HepG2 (cell line): ENCODE data around the gene ZNF839. TPM values are rescaled to one million over a fixed set of nuclear protein-coding genes. Genes with fewer than 3 reads are reported as not detected.

Source experiments
- ATAC-seq: fragments of 200-7000 bp; cut with Tn5 transposase; 3 replicates; pipeline ENCODE4 v1.9.1; 2020; ENCODE audit warnings: mild to moderate bottlenecking, moderate library complexity
- BruUV-seq: library from RNA; stranded (reverse); fragments of 400-500 nt; replicated peaks from 2 replicates; lab custom pipeline; 2021; lab: Mats Ljungman, UMichigan
- CTCF ChIA-PET: fragments of 300-600 bp; formaldehyde crosslinking; extraction: SDS; loops from one replicate; lab custom pipeline; 2021; ENCODE audit warnings: low total read pairs, inconsistent platforms, low intra/inter-chr PET ratio; lab: Yijun Ruan, JAX
- POLR2A ChIA-PET: fragments of 350-600 bp; sonication (Branson Sonifier 250); formaldehyde crosslinking; loops from one replicate; lab custom pipeline; 2020; ENCODE audit warnings: antibody characterized with exemption, inconsistent platforms; lab: Yijun Ruan, JAX
- DNase-seq: peaks from one replicate; pipeline ENCODE4 v3.0.0-alpha.2; 2015; ENCODE audit warnings: low spot score
- FAIRE-seq: peaks from 3 replicates; lab custom pipeline; 2011; peaks lifted over from hg19 to GRCh38; lab: Jason Lieb, UNC
- H2AFZ ChIP-seq: one replicate; pipeline ENCODE4 v1.6.1; 2011; ENCODE audit warnings: low read length, inconsistent platforms
- H3K27ac ChIP-seq: fragments of 300-600 bp; 3 replicates; pipeline ENCODE4 v1.8.0; 2011; ENCODE audit warnings: mixed run types, mild to moderate bottlenecking, mixed read lengths, low read length, inconsistent platforms; ENCODE audit not compliant: insufficient read depth; ENCODE audit errors: extremely low read length
- H3K27me3 ChIP-seq, 2 experiments: fragments of 200-600 bp in 1 of 2; 2 replicates in 1 of 2; 3 replicates in 1 of 2; pipeline versions ENCODE4 v1.6.0 to v1.8.0; 2011; ENCODE audit warnings: low read length in 2 of 2, mild to moderate bottlenecking in 2 of 2, moderate library complexity in 2 of 2, inconsistent platforms in 1 of 2; ENCODE audit not compliant: insufficient read depth in 2 of 2, control insufficient read depth in 1 of 2
- H3K36me3 ChIP-seq, 2 experiments: fragments of 200-600 bp in 1 of 2; replicated peaks in 1 of 2; 2 replicates in 1 of 2; 3 replicates in 1 of 2; pipeline versions ENCODE4 v1.5.1 to v1.8.0; 2011; ENCODE audit warnings: low read length in 2 of 2, inconsistent platforms in 1 of 2; ENCODE audit not compliant: insufficient read depth in 2 of 2, control insufficient read depth in 1 of 2
- H3K4me1 ChIP-seq: 2 replicates; pipeline ENCODE4 v1.5.1; 2012; ENCODE audit warnings: low read length, inconsistent platforms; ENCODE audit not compliant: insufficient read depth
- H3K4me2 ChIP-seq: 2 replicates; pipeline ENCODE4 v1.6.0; 2011; ENCODE audit warnings: low read depth, low read length, inconsistent platforms
- H3K4me3 ChIP-seq, 3 experiments: fragments of 200-600 bp in 1 of 3; sonication (generic), shearing (Covaris generic) in 1 of 3; replicated peaks in 1 of 3; 2 replicates each; pipeline ENCODE4 v1.5.1; 2011 to 2016; ENCODE audit warnings: low read length in 3 of 3, inconsistent platforms in 2 of 3, low read depth in 2 of 3, mild to moderate bottlenecking in 2 of 3, control low read depth in 1 of 3, mixed read lengths in 1 of 3; ENCODE audit not compliant: insufficient read depth in 1 of 3
- H3K79me2 ChIP-seq: one replicate; pipeline ENCODE4 v1.6.1; 2011; ENCODE audit warnings: low read length, inconsistent platforms; ENCODE audit not compliant: insufficient read depth
- H3K9ac ChIP-seq: 2 replicates; pipeline ENCODE4 v1.6.0; 2011; ENCODE audit warnings: mild to moderate bottlenecking, low read depth, low read length, inconsistent platforms; ENCODE audit not compliant: insufficient read depth
- H3K9me3 ChIP-seq: 2 replicates; pipeline ENCODE4 v1.5.1; 2012; ENCODE audit warnings: mild to moderate bottlenecking, low read length
- H4K20me1 ChIP-seq: 2 replicates; pipeline ENCODE4 v1.6.0; 2011; ENCODE audit warnings: inconsistent platforms, mild to moderate bottlenecking, low read length, moderate library complexity; ENCODE audit not compliant: insufficient read depth
- ASH2L ChIP-seq: fragments of 300-600, 200-600 bp; sonication (generic); IDR thresholded peaks from 2 replicates; pipeline ENCODE4 v1.7.0; 2017; ENCODE audit warnings: low read depth, mild to moderate bottlenecking, moderate library complexity, mixed read lengths, low read length; ENCODE audit not compliant: insufficient read length
- CBX2 ChIP-seq, 2 experiments: fragments of 200-600 bp in 1 of 2; sonication (generic); formaldehyde crosslinking in 1 of 2; IDR thresholded peaks; 2 replicates each; pipeline versions ENCODE4 v1.7.0 to v1.8.1; 2018 to 2022; ENCODE audit warnings: low read depth in 2 of 2, low read length in 1 of 2, mild to moderate bottlenecking in 1 of 2, missing genetic modification reagents in 1 of 2
- CTCF ChIP-seq: sonication (generic); formaldehyde crosslinking; IDR thresholded peaks from 2 replicates; pipeline ENCODE4 v1.5.0; 2020; ENCODE audit warnings: mild to moderate bottlenecking, missing genetic modification reagents, moderate library complexity
- HIC2 ChIP-seq: sonication (generic); formaldehyde crosslinking; IDR thresholded peaks from 2 replicates; pipeline ENCODE4 v1.9.0; 2022; ENCODE audit warnings: low read depth, missing genetic modification reagents
- HNF4A ChIP-seq: sonication (generic); formaldehyde crosslinking; IDR thresholded peaks from 2 replicates; pipeline ENCODE4 v1.4.0; 2020; ENCODE audit warnings: missing genetic modification reagents
- NFIB ChIP-seq: sonication (generic); formaldehyde crosslinking; IDR thresholded peaks from 2 replicates; pipeline ENCODE4 v1.9.0; 2021; ENCODE audit warnings: missing genetic modification reagents, mild to moderate bottlenecking, borderline replicate concordance
- PTBP1 ChIP-seq: fragments of 200-400 bp; formaldehyde crosslinking; IDR thresholded peaks from 2 replicates; pipeline ENCODE4 v1.6.1; 2018; ENCODE audit warnings: low read length, low read depth; ENCODE audit not compliant: poor library complexity, severe bottlenecking
- SRY ChIP-seq: sonication (generic); formaldehyde crosslinking; IDR thresholded peaks from 2 replicates; pipeline ENCODE4 v1.8.0; 2022; ENCODE audit warnings: mild to moderate bottlenecking, missing genetic modification reagents
- TERF1 ChIP-seq: sonication (generic); formaldehyde crosslinking; IDR thresholded peaks from 2 replicates; pipeline ENCODE4 v1.8.0; 2022; ENCODE audit warnings: mild to moderate bottlenecking, missing genetic modification reagents, moderate library complexity
- ZNF614 ChIP-seq: IDR thresholded peaks from 2 replicates; pipeline ENCODE4 v1.6.1; 2018; ENCODE audit warnings: missing biosample characterization, missing genetic modification reagents, inconsistent platforms, borderline replicate concordance
- ZZZ3 ChIP-seq: sonication (generic); formaldehyde crosslinking; IDR thresholded peaks from 2 replicates; pipeline ENCODE4 v1.4.0; 2020; ENCODE audit warnings: missing genetic modification reagents, mild to moderate bottlenecking, borderline replicate concordance
- WGBS: methylation state at CpG from one replicate; pipeline ENCODE4 v1.1.6; 2017; ENCODE audit warnings: low lambda C conversion rate; 5-methylcytosine and 5-hydroxymethylcytosine counted together
- in situ Hi-C: cut with HindIII; loops from 2 replicates; pipeline ENCODE4 v1.10.0; 2017; ENCODE audit warnings: low pct_unique_long_range_greater_than_20kb; ENCODE audit not compliant: extremely low pct_ligation_motif_present
- intact Hi-C: fragments of 100-400 bp; cut with micrococcal nuclease; formaldehyde crosslinking; loops from one replicate; pipeline ENCODE4 v1.10.0; 2022; ENCODE audit not compliant: unreplicated experiment
- polyA plus RNA-seq, 8 experiments: library from polyadenylated mRNA; depleted of rRNA in 3 of 8; stranded (reverse) in 7 of 8; unstranded in 1 of 8; fragments of >200 nt; fragmentation: Illumina TruSeq in 4 of 8; extraction: Trizol in 4 of 8; gene quantifications; 2 replicates each; pipeline versions ENCODE4 v1.2.1 to v1.2.3, GENCODE V29; 2011 to 2016; ENCODE audit warnings: low read depth in 4 of 8, missing spikeins in 1 of 8, mixed read lengths in 1 of 8; ENCODE audit not compliant: insufficient read depth in 1 of 8
- total RNA-seq, 5 experiments: library from RNA; depleted of rRNA; stranded (reverse); fragments of >200 nt; fragmentation: Illumina TruSeq; extraction: Trizol; gene quantifications; 2 replicates each; pipeline ENCODE4 v1.2.3, GENCODE V29; 2016; ENCODE audit warnings: low read depth in 1 of 5
- TF ChIP-seq, protein P1 (sequence below): sonication (generic); formaldehyde crosslinking; IDR thresholded peaks from 2 replicates; pipeline ENCODE4 v1.5.0; 2020; ENCODE audit warnings: missing genetic modification reagents
- TF ChIP-seq, protein P2 (sequence below): sonication (generic); formaldehyde crosslinking; IDR thresholded peaks from 2 replicates; pipeline ENCODE4 v1.5.1; 2020; ENCODE audit warnings: missing genetic modification reagents, mild to moderate bottlenecking, borderline replicate concordance
- TF ChIP-seq, protein P3 (sequence below): sonication (generic); IDR thresholded peaks from 2 replicates; pipeline ENCODE4 v1.6.1; 2016; ENCODE audit warnings: low read depth, borderline replicate concordance

The ZNF839 gene
- total and polyA plus RNA-seq, 2 of the 13 experiments (the other 11 are each of a cell fraction or from before 2014, with no cell fraction given): 11.1 to 12.8 TPM

- Histone ChIP-seq H2AFZ (peak overlapping the region; percentile 73), H3K27ac (peak overlapping the region; percentile 10), H3K4me1 (peaks cover 44% of the 10 kb centered on the region), H4K20me1 (no peaks in the 10 kb centered on the region), H3K36me3 (no peaks in the 10 kb centered on the region), H3K27me3 (no peaks in the 10 kb centered on the region; a peak in 1 of 5 replicates), H3K9me3 (no peaks in the 10 kb centered on the region), H3K4me2 (peak overlapping the region; percentile 86), H3K9ac (peak overlapping the region; percentile 55), H3K4me3 (peak overlapping the region; percentile 69 to 86 (median 71)), H3K79me2 (peaks cover 2% of the 10 kb centered on the region)
- ATAC-seq (peak; percentile 15), DNase-seq (no peak), FAIRE-seq (no peak)
- in situ Hi-C loops (loop anchor here (5.0 to 10.0 kb wide), 2 partner anchors 240 to 353 kb away; partner anchors contain the start of gene DYNC1H1), intact Hi-C loops (loop anchor here (5.0 kb wide), 2 partner anchors 173 to 202 kb away; no protein-coding TSS in a partner anchor)
- ChIA-PET CTCF (interaction anchor here (1.7 to 3.0 kb wide), 2 partner anchors 20 to 80 kb away, joined by 4 to 44 read pairs; no protein-coding TSS in a partner anchor), POLR2A (interaction anchor here (0.8 to 1.1 kb wide), 2 partner anchors 9 to 10 kb away, joined by 3 read pairs; partner anchors contain the start of gene MOK)
- WGBS: 3% methylated on average over 6 of the region's 6 CpGs
- BruUV-seq: no TSS peak
- no peak for TF ChIP-seq HIC2 (CRISPR knock-in tag)
- TF ChIP-seq TERF1: no peak
- no peak for TF ChIP-seq SRY (CRISPR knock-in tag)
- TF ChIP-seq NFIB (CRISPR knock-in tag): no peak
- TF ChIP-seq, protein P1, sequence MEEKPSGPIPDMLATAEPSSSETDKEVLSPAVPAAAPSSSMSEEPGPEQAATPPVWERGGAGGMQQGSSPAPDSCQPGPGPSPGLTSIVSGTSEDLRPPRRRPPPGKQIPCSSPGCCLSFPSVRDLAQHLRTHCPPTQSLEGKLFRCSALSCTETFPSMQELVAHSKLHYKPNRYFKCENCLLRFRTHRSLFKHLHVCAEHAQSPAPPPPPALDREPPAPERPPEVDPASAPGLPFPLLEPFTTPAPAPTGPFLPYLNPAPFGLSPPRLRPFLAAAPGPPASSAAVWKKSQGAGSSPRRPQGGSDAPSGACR (CRISPR knock-in tag): no peak
- TF ChIP-seq ZZZ3 (CRISPR knock-in tag): no peak
- TF ChIP-seq ASH2L: no peak
- TF ChIP-seq PTBP1: no peak
- TF ChIP-seq CTCF: no peak
- TF ChIP-seq HNF4A (CRISPR knock-in tag): no peak
- TF ChIP-seq, protein P2, sequence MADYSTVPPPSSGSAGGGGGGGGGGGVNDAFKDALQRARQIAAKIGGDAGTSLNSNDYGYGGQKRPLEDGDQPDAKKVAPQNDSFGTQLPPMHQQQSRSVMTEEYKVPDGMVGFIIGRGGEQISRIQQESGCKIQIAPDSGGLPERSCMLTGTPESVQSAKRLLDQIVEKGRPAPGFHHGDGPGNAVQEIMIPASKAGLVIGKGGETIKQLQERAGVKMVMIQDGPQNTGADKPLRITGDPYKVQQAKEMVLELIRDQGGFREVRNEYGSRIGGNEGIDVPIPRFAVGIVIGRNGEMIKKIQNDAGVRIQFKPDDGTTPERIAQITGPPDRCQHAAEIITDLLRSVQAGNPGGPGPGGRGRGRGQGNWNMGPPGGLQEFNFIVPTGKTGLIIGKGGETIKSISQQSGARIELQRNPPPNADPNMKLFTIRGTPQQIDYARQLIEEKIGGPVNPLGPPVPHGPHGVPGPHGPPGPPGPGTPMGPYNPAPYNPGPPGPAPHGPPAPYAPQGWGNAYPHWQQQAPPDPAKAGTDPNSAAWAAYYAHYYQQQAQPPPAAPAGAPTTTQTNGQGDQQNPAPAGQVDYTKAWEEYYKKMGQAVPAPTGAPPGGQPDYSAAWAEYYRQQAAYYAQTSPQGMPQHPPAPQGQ (CRISPR knock-in tag): no peak
- TF ChIP-seq ZNF614 (CRISPR knock-in tag): no peak
- TF ChIP-seq CBX2 (IDR thresholded peaks at IDR 0.05; ENCODE audit: low read depth, low read length): no peak
- TF ChIP-seq CBX2 (CRISPR knock-in tag; IDR thresholded peaks at IDR 0.05; ENCODE audit: low read depth): no peak
- TF ChIP-seq, protein P3, sequence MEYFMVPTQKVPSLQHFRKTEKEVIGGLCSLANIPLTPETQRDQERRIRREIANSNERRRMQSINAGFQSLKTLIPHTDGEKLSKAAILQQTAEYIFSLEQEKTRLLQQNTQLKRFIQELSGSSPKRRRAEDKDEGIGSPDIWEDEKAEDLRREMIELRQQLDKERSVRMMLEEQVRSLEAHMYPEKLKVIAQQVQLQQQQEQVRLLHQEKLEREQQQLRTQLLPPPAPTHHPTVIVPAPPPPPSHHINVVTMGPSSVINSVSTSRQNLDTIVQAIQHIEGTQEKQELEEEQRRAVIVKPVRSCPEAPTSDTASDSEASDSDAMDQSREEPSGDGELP: peak; percentile 28; the same call in 1 of the 2 replicates
These were observed 4.4 kb upstream of the ZNF839 start for GRCh38 chr14:102315121-102315520.
